Jurkat, Clone E6-1 (cell line): ENCODE data around the gene TAF6. TPM values are rescaled to one million over a fixed set of nuclear protein-coding genes. Genes with fewer than 3 reads are reported as not detected.
A peak's percentile ranks its signal among the peaks of the same experiment; 100 is the strongest.

Experiments
- DNase-seq: peaks from one replicate; pipeline ENCODE4 v3.0.0-alpha.2; 2011; ENCODE audit warnings: low read depth, low spot score
- H3K4me3 ChIP-seq: 2 replicates; pipeline ENCODE4 v1.5.1; 2011; ENCODE audit warnings: mild to moderate bottlenecking, low read length, control low read depth, moderate library complexity
- polyA plus RNA-seq: library from polyadenylated mRNA; unstranded; fragments of >200 nt; gene quantifications from one replicate; pipeline ENCODE4 v1.2.1, GENCODE V29; 2012; ENCODE audit warnings: missing spikeins; ENCODE audit not compliant: insufficient read length, insufficient read depth

TAF6 gene
- polyA plus RNA-seq = 94.9 TPM

GRCh38 chr7:100119072-100119969 lies at the start of gene TAF6, which contains the start of gene CNPY4:
TSS of gene TAF6 (minus strand) at chr7:100119358. CDS start at chr7:100114209, 5,149 bp downstream.
TSS of gene CNPY4 (plus strand) at chr7:100119634. CDS start at chr7:100119745, 111 bp downstream.
- peak within 1 kb of the TSS; percentile 80 for H3K4me3 ChIP-seq
- peak; percentile 96 for DNase-seq

GRCh38 chr7:100167912-100168323 lies 48.8 kb upstream of the TAF6 start:
- peak overlapping the region; percentile 46 for H3K4me3 ChIP-seq
- DNase-seq = no peak

GRCh38 chr7:100166970-100167911 lies 48.1 kb upstream of the TAF6 start:
- DNase-seq = no peak
- H3K4me3 ChIP-seq = no peak overlapping the region

- DNase-seq = no peak
- H3K4me3 ChIP-seq = no peak overlapping the region
These were observed 47.3 kb upstream of the TAF6 start for GRCh38 chr7:100166317-100166940.

GRCh38 chr7:100163871-100164270 lies 44.7 kb upstream of the TAF6 start:
- DNase-seq = no peak
- H3K4me3 ChIP-seq = no peak overlapping the region

- no peak overlapping the region for H3K4me3 ChIP-seq
- DNase-seq = no peak
These were observed 43.9 kb upstream of the TAF6 start for GRCh38 chr7:100163006-100163531.

- DNase-seq = no peak
- no peak overlapping the region for H3K4me3 ChIP-seq
These were observed 40.9 kb upstream of the TAF6 start for GRCh38 chr7:100160067-100160466.

GRCh38 chr7:100159099-100159623 lies 40.0 kb upstream of the TAF6 start:
- H3K4me3 ChIP-seq = peak overlapping the region; percentile 62
- DNase-seq = no peak

GRCh38 chr7:100158229-100159098 lies 39.3 kb upstream of the TAF6 start, which contains the start of gene TRAPPC14:
TSS of gene TRAPPC14 (minus strand) at chr7:100158723. CDS start at chr7:100158499, 224 bp downstream.
- peak within 1 kb of the TSS; percentile 62 for H3K4me3 ChIP-seq
- DNase-seq = peak; percentile 69

GRCh38 chr7:100157334-100158228 lies 38.4 kb upstream of the TAF6 start:
- DNase-seq = no peak
- H3K4me3 ChIP-seq = peak overlapping the region; percentile 62

- H3K4me3 ChIP-seq = peak overlapping the region; percentile 15; the same call in 1 of the 2 replicates
- no peak for DNase-seq
These were observed 37.8 kb upstream of the TAF6 start for GRCh38 chr7:100157069-100157333.

- peak; percentile 32 for DNase-seq
- H3K4me3 ChIP-seq = peak overlapping the region; percentile 15; the same call in 1 of the 2 replicates
These were observed 37.3 kb upstream of the TAF6 start for GRCh38 chr7:100156331-100157068.

- no peak for DNase-seq
- H3K4me3 ChIP-seq = no peak overlapping the region
These were observed 36.6 kb upstream of the TAF6 start for GRCh38 chr7:100155553-100156317.

- H3K4me3 ChIP-seq = no peak overlapping the region
- no peak for DNase-seq
These were observed 35.7 kb upstream of the TAF6 start for GRCh38 chr7:100154651-100155491.
